HS-5 (cell line): ENCODE measurements around the gene HOXC9.

Experiments
- DNase-seq: peaks from one replicate; pipeline ENCODE4 v3.0.0-alpha.2; 2012; ENCODE audit warnings: low read depth

The HOXC9 gene

GRCh38 chr12:53976172-53976822 lies 23.7 kb upstream of the HOXC9 start:
- DNase-seq: no peak

GRCh38 chr12:53976823-53977595 lies 23.0 kb upstream of the HOXC9 start:
- DNase-seq: no peak

GRCh38 chr12:53977596-53978445 lies 22.1 kb upstream of the HOXC9 start:
- DNase-seq: no peak

- DNase-seq: no peak
These were observed 21.2 kb upstream of the HOXC9 start for GRCh38 chr12:53978477-53979356.

- no peak for DNase-seq
These were observed 19.7 kb upstream of the HOXC9 start for GRCh38 chr12:53980104-53980801.

GRCh38 chr12:53980802-53981496 lies 19.0 kb upstream of the HOXC9 start:
- no peak for DNase-seq

- DNase-seq: no peak
These were observed 18.1 kb upstream of the HOXC9 start for GRCh38 chr12:53981634-53982565.

GRCh38 chr12:53982648-53983567 lies 17.1 kb upstream of the HOXC9 start:
- DNase-seq: no peak

GRCh38 chr12:53983568-53983949 lies 16.4 kb upstream of the HOXC9 start:
- no peak for DNase-seq

- DNase-seq: peak; percentile 78
These were observed 15.9 kb upstream of the HOXC9 start for GRCh38 chr12:53983950-53984572.

- DNase-seq: peak; percentile 95
These were observed 14.9 kb upstream of the HOXC9 start, which contains the start of gene HOXC10 for GRCh38 chr12:53984901-53985691. HOXC10 (plus strand) TSS chr12:53985146; CDS start chr12:53985260, 114 bp downstream.

GRCh38 chr12:53985692-53985993 lies 14.3 kb upstream of the HOXC9 start:
- no peak for DNase-seq

GRCh38 chr12:53985994-53986685 lies 13.8 kb upstream of the HOXC9 start:
- DNase-seq: no peak

GRCh38 chr12:53986686-53987483 lies 13.1 kb upstream of the HOXC9 start:
- no peak for DNase-seq

- no peak for DNase-seq
These were observed 12.2 kb upstream of the HOXC9 start for GRCh38 chr12:53987787-53988230.
